ENCODE data around the gene KSR2.

The KSR2 gene

GRCh38 chr12:117714203-117714602, 254.6 kb downstream of the KSR2 start:
- Histone ChIP-seq H3K4me3 (ENCODE audit: low read length in 2 of 2) (no peak overlapping the region), H3K9ac (ENCODE audit: low read depth in 1 of 2, low read length in 2 of 2) (no peak overlapping the region)

GRCh38 chr12:117710121-117710520, 258.7 kb downstream of the KSR2 start:
- no peak overlapping the region for H3K9ac ChIP-seq (ENCODE audit: low read depth in 1 of 2, low read length in 2 of 2)
- H3K36me3 ChIP-seq (ENCODE audit: control insufficient read depth in 2 of 2, insufficient read depth in 2 of 2, low read length in 2 of 2): no peaks in the 10 kb centered on the region
- no peaks in the 10 kb centered on the region for H3K4me1 ChIP-seq (ENCODE audit: control insufficient read depth in 2 of 2, insufficient read depth in 2 of 2, low read length in 2 of 2)

More at GRCh38 chr12:117714203-117714602, 254.6 kb downstream of the KSR2 start:
- Histone ChIP-seq H3K27me3 (ENCODE audit: control insufficient read depth in 2 of 2, insufficient read depth in 2 of 2, low read length in 2 of 2) (no peaks in the 10 kb centered on the region), H3K27ac (ENCODE audit: low read depth in 2 of 2, low read length in 2 of 2) (no peak overlapping the region), H3K9me3 (ENCODE audit: control insufficient read depth in 2 of 2, low read length in 2 of 2) (no peaks in the 10 kb centered on the region), H3K4me1 (ENCODE audit: control insufficient read depth in 2 of 2, insufficient read depth in 2 of 2, low read length in 2 of 2) (no peaks in the 10 kb centered on the region), H3K36me3 (ENCODE audit: control insufficient read depth in 2 of 2, insufficient read depth in 2 of 2, low read length in 2 of 2) (no peaks in the 10 kb centered on the region)

GRCh38 chr12:117707861-117708260, 260.9 kb downstream of the KSR2 start:
- no peak overlapping the region for H3K4me3 ChIP-seq (ENCODE audit: low read length in 2 of 2)
- no peak overlapping the region for H3K27ac ChIP-seq (ENCODE audit: low read depth in 2 of 2, low read length in 2 of 2)
- H3K27me3 ChIP-seq (ENCODE audit: control insufficient read depth in 2 of 2, insufficient read depth in 2 of 2, low read length in 2 of 2): no peaks in the 10 kb centered on the region
- H3K9me3 ChIP-seq (ENCODE audit: control insufficient read depth in 2 of 2, low read length in 2 of 2): no peaks in the 10 kb centered on the region
- no peak overlapping the region for H3K9ac ChIP-seq (ENCODE audit: low read depth in 1 of 2, low read length in 2 of 2)
- H3K4me1 ChIP-seq (ENCODE audit: control insufficient read depth in 2 of 2, insufficient read depth in 2 of 2, low read length in 2 of 2): no peaks in the 10 kb centered on the region
- H3K36me3 ChIP-seq (ENCODE audit: control insufficient read depth in 2 of 2, insufficient read depth in 2 of 2, low read length in 2 of 2): no peaks in the 10 kb centered on the region

More at GRCh38 chr12:117710121-117710520, 258.7 kb downstream of the KSR2 start:
- no peak overlapping the region for H3K4me3 ChIP-seq (ENCODE audit: low read length in 2 of 2)
- H3K27ac ChIP-seq (ENCODE audit: low read depth in 2 of 2, low read length in 2 of 2): no peak overlapping the region
- no peaks in the 10 kb centered on the region for H3K9me3 ChIP-seq (ENCODE audit: control insufficient read depth in 2 of 2, low read length in 2 of 2)
- H3K27me3 ChIP-seq (ENCODE audit: control insufficient read depth in 2 of 2, insufficient read depth in 2 of 2, low read length in 2 of 2): no peaks in the 10 kb centered on the region

GRCh38 chr12:117703584-117703983, 265.2 kb downstream of the KSR2 start:
- no peak overlapping the region for H3K27ac ChIP-seq (ENCODE audit: low read depth in 2 of 2, low read length in 2 of 2)
- H3K9me3 ChIP-seq (ENCODE audit: control insufficient read depth in 2 of 2, low read length in 2 of 2): no peaks in the 10 kb centered on the region
- H3K27me3 ChIP-seq (ENCODE audit: control insufficient read depth in 2 of 2, insufficient read depth in 2 of 2, low read length in 2 of 2): no peaks in the 10 kb centered on the region
- H3K9ac ChIP-seq (ENCODE audit: low read depth in 1 of 2, low read length in 2 of 2): no peak overlapping the region
- no peak overlapping the region for H3K4me3 ChIP-seq (ENCODE audit: low read length in 2 of 2)
- no peaks in the 10 kb centered on the region for H3K4me1 ChIP-seq (ENCODE audit: control insufficient read depth in 2 of 2, insufficient read depth in 2 of 2, low read length in 2 of 2)
- H3K36me3 ChIP-seq (ENCODE audit: control insufficient read depth in 2 of 2, insufficient read depth in 2 of 2, low read length in 2 of 2): no peaks in the 10 kb centered on the region

- Histone ChIP-seq H3K4me1 (ENCODE audit: control insufficient read depth in 2 of 2, insufficient read depth in 2 of 2, low read length in 2 of 2) (no peaks in the 10 kb centered on the region), H3K4me3 (ENCODE audit: low read length in 2 of 2) (no peak overlapping the region), H3K9ac (ENCODE audit: low read depth in 1 of 2, low read length in 2 of 2) (no peak overlapping the region), H3K27me3 (ENCODE audit: control insufficient read depth in 2 of 2, insufficient read depth in 2 of 2, low read length in 2 of 2) (no peaks in the 10 kb centered on the region), H3K27ac (ENCODE audit: low read depth in 2 of 2, low read length in 2 of 2) (no peak overlapping the region), H3K9me3 (ENCODE audit: control insufficient read depth in 2 of 2, low read length in 2 of 2) (no peaks in the 10 kb centered on the region), H3K36me3 (ENCODE audit: control insufficient read depth in 2 of 2, insufficient read depth in 2 of 2, low read length in 2 of 2) (no peaks in the 10 kb centered on the region)
Observed at GRCh38 chr12:117702741-117703140, 266.0 kb downstream of the KSR2 start.

GRCh38 chr12:117699575-117699974, 269.2 kb downstream of the KSR2 start:
- no peaks in the 10 kb centered on the region for H3K4me1 ChIP-seq (ENCODE audit: control insufficient read depth in 2 of 2, insufficient read depth in 2 of 2, low read length in 2 of 2)
- H3K27me3 ChIP-seq (ENCODE audit: control insufficient read depth in 2 of 2, insufficient read depth in 2 of 2, low read length in 2 of 2): no peaks in the 10 kb centered on the region
- no peaks in the 10 kb centered on the region for H3K9me3 ChIP-seq (ENCODE audit: control insufficient read depth in 2 of 2, low read length in 2 of 2)
- H3K4me3 ChIP-seq (ENCODE audit: low read length in 2 of 2): no peak overlapping the region
- H3K9ac ChIP-seq (ENCODE audit: low read depth in 1 of 2, low read length in 2 of 2): no peak overlapping the region
- no peaks in the 10 kb centered on the region for H3K36me3 ChIP-seq (ENCODE audit: control insufficient read depth in 2 of 2, insufficient read depth in 2 of 2, low read length in 2 of 2)
- H3K27ac ChIP-seq (ENCODE audit: low read depth in 2 of 2, low read length in 2 of 2): no peak overlapping the region

GRCh38 chr12:117699118-117699517, 269.7 kb downstream of the KSR2 start:
- no peak overlapping the region for H3K27ac ChIP-seq (ENCODE audit: low read depth in 2 of 2, low read length in 2 of 2)
- H3K4me3 ChIP-seq (ENCODE audit: low read length in 2 of 2): no peak overlapping the region
- no peaks in the 10 kb centered on the region for H3K4me1 ChIP-seq (ENCODE audit: control insufficient read depth in 2 of 2, insufficient read depth in 2 of 2, low read length in 2 of 2)
- H3K9ac ChIP-seq (ENCODE audit: low read depth in 1 of 2, low read length in 2 of 2): no peak overlapping the region
- H3K36me3 ChIP-seq (ENCODE audit: control insufficient read depth in 2 of 2, insufficient read depth in 2 of 2, low read length in 2 of 2): no peaks in the 10 kb centered on the region
- H3K27me3 ChIP-seq (ENCODE audit: control insufficient read depth in 2 of 2, insufficient read depth in 2 of 2, low read length in 2 of 2): no peaks in the 10 kb centered on the region
- H3K9me3 ChIP-seq (ENCODE audit: control insufficient read depth in 2 of 2, low read length in 2 of 2): no peaks in the 10 kb centered on the region

GRCh38 chr12:117695956-117696355, 272.8 kb downstream of the KSR2 start:
- no peaks in the 10 kb centered on the region for H3K36me3 ChIP-seq (ENCODE audit: control insufficient read depth in 2 of 2, insufficient read depth in 2 of 2, low read length in 2 of 2)
- H3K27ac ChIP-seq (ENCODE audit: low read depth in 2 of 2, low read length in 2 of 2): no peak overlapping the region
- H3K4me3 ChIP-seq (ENCODE audit: low read length in 2 of 2): no peak overlapping the region
- H3K9ac ChIP-seq (ENCODE audit: low read depth in 1 of 2, low read length in 2 of 2): no peak overlapping the region
- no peaks in the 10 kb centered on the region for H3K4me1 ChIP-seq (ENCODE audit: control insufficient read depth in 2 of 2, insufficient read depth in 2 of 2, low read length in 2 of 2)
- no peaks in the 10 kb centered on the region for H3K27me3 ChIP-seq (ENCODE audit: control insufficient read depth in 2 of 2, insufficient read depth in 2 of 2, low read length in 2 of 2)
- no peaks in the 10 kb centered on the region for H3K9me3 ChIP-seq (ENCODE audit: control insufficient read depth in 2 of 2, low read length in 2 of 2)

GRCh38 chr12:117692512-117692911, 276.3 kb downstream of the KSR2 start:
- H3K4me3 ChIP-seq (ENCODE audit: low read length in 2 of 2): no peak overlapping the region
- no peaks in the 10 kb centered on the region for H3K4me1 ChIP-seq (ENCODE audit: control insufficient read depth in 2 of 2, insufficient read depth in 2 of 2, low read length in 2 of 2)
- H3K27ac ChIP-seq (ENCODE audit: low read depth in 2 of 2, low read length in 2 of 2): no peak overlapping the region
- H3K9ac ChIP-seq (ENCODE audit: low read depth in 1 of 2, low read length in 2 of 2): no peak overlapping the region
- H3K27me3 ChIP-seq (ENCODE audit: control insufficient read depth in 2 of 2, insufficient read depth in 2 of 2, low read length in 2 of 2): no peaks in the 10 kb centered on the region
- no peaks in the 10 kb centered on the region for H3K36me3 ChIP-seq (ENCODE audit: control insufficient read depth in 2 of 2, insufficient read depth in 2 of 2, low read length in 2 of 2)
- H3K9me3 ChIP-seq (ENCODE audit: control insufficient read depth in 2 of 2, low read length in 2 of 2): no peaks in the 10 kb centered on the region

- no peak overlapping the region for H3K9ac ChIP-seq (ENCODE audit: low read depth in 1 of 2, low read length in 2 of 2)
- no peaks in the 10 kb centered on the region for H3K9me3 ChIP-seq (ENCODE audit: control insufficient read depth in 2 of 2, low read length in 2 of 2)
- H3K27ac ChIP-seq (ENCODE audit: low read depth in 2 of 2, low read length in 2 of 2): no peak overlapping the region
- H3K4me1 ChIP-seq (ENCODE audit: control insufficient read depth in 2 of 2, insufficient read depth in 2 of 2, low read length in 2 of 2): peaks cover 9 to 12% of the 10 kb centered on the region in 2 donors
- H3K27me3 ChIP-seq (ENCODE audit: control insufficient read depth in 2 of 2, insufficient read depth in 2 of 2, low read length in 2 of 2): no peaks in the 10 kb centered on the region
- H3K4me3 ChIP-seq (ENCODE audit: low read length in 2 of 2): no peak overlapping the region
- H3K36me3 ChIP-seq (ENCODE audit: control insufficient read depth in 2 of 2, insufficient read depth in 2 of 2, low read length in 2 of 2): no peaks in the 10 kb centered on the region
Observed at GRCh38 chr12:117689857-117690256, 278.9 kb downstream of the KSR2 start.

- no peak overlapping the region for H3K27ac ChIP-seq (ENCODE audit: low read depth in 2 of 2, low read length in 2 of 2)
- H3K27me3 ChIP-seq (ENCODE audit: control insufficient read depth in 2 of 2, insufficient read depth in 2 of 2, low read length in 2 of 2): no peaks in the 10 kb centered on the region
- H3K9ac ChIP-seq (ENCODE audit: low read depth in 1 of 2, low read length in 2 of 2): no peak overlapping the region
- H3K9me3 ChIP-seq (ENCODE audit: control insufficient read depth in 2 of 2, low read length in 2 of 2): no peaks in the 10 kb centered on the region
- peaks cover 9 to 13% of the 10 kb centered on the region in 2 donors for H3K4me1 ChIP-seq (ENCODE audit: control insufficient read depth in 2 of 2, insufficient read depth in 2 of 2, low read length in 2 of 2)
- no peak overlapping the region for H3K4me3 ChIP-seq (ENCODE audit: low read length in 2 of 2)
- H3K36me3 ChIP-seq (ENCODE audit: control insufficient read depth in 2 of 2, insufficient read depth in 2 of 2, low read length in 2 of 2): no peaks in the 10 kb centered on the region
Observed at GRCh38 chr12:117688446-117688845, 280.3 kb downstream of the KSR2 start.

Measured in mucosa of rectum (tissue), 2 donors.